Uterine smooth muscle cell (primary cell): ENCODE measurements around the gene ALKBH7. TPM values are rescaled to one million over a fixed set of nuclear protein-coding genes. Genes with fewer than 3 reads are reported as not detected.

Source experiments
- total RNA-seq: library from RNA; depleted of rRNA; stranded (reverse); fragments of >200 nt; gene quantifications from 2 replicates; pipeline ENCODE4 v1.2.3, GENCODE V29; 2014

ALKBH7 gene, protein sequence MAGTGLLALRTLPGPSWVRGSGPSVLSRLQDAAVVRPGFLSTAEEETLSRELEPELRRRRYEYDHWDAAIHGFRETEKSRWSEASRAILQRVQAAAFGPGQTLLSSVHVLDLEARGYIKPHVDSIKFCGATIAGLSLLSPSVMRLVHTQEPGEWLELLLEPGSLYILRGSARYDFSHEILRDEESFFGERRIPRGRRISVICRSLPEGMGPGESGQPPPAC
- 27.4 and 27.7 TPM in 2 replicates for total RNA-seq

GRCh38 chr19:6372594-6373095 is at the start of gene ALKBH7:
Gene ALKBH7 (plus strand): TSS chr19:6372794. CDS start chr19:6372821, 27 bp downstream.

DNA sequence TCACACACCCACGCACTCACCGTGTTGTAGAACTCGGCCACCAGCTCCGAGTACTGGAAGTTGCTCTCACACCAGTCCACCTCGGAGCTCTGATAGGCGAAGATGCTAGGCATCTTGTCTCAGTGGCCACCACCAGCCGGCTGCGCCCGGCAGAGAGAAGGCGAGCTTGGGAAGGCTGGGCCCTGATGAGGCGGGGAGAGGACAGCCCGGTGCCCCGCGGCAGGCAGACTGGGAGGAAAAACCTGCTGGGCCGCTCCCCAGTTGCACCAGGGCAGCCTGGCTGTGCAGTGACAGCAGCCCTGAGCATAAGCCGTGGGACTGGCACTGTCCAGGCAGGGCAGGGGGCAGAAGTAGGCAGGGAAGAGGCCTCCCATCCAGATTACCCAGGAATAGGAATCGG is 39.2 kb upstream of the ALKBH7 start, which contains the start of gene ACER1:
Gene ACER1, minus strand, starts transcription at position 174 of the 400 bp plus-strand sequence. Its CDS starts 61 bp downstream, at position 113.

GRCh38 chr19:6375411-6376010 is 2.9 kb downstream of the ALKBH7 start, which contains the start of gene PSPN:
Gene PSPN (minus strand): TSS chr19:6375933. CDS start chr19:6375849, 84 bp downstream.

DNA sequence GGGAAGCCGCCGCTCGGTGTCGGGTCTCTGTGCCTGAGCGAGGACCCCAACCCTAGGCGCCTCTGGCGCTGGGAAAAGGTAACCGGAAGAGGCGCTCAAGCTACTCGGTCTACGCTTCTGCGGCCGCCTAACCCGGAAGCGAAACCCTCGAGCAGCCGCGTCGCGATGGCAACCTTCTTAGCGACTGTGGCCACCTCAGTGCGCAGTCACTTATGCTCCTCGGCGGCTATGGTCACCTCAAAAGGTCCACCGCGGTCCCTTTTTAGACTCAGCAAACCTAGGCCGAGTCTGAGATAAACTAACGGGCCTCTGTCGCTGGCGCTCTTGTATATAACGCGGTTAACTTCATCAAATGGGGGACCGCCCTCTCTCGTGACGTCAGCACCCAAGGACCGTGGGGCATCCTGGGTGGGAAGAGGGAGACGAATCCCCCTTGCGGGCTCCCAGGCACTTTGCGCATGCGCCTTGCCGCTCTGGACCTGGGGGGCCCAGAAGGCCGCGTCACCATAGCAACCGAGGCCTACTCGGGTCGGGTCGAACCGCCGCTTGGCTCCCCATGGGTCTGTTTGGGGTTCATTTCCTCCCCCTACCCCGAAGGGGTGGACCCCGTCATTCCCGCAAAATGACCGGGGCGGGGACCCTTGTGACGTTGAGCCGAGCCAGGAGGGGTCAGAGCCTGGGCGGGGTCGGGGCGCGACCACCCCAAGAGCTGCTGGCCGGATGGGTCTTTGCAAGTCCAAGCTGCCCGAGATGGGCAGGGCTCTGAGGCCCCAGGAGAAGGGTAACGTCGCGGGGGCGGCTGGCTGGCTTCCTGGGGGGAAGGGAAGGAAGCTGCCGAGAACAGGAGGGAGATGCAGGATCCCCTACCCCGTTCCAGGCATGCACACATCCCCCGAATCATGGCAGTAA is 20.7 kb downstream of the ALKBH7 start, which contains the start of gene GTF2F1:
Gene GTF2F1, minus strand, starts transcription at position 91 of the 909 bp plus-strand sequence. CDS start 169 bp downstream, outside the sequence.

DNA sequence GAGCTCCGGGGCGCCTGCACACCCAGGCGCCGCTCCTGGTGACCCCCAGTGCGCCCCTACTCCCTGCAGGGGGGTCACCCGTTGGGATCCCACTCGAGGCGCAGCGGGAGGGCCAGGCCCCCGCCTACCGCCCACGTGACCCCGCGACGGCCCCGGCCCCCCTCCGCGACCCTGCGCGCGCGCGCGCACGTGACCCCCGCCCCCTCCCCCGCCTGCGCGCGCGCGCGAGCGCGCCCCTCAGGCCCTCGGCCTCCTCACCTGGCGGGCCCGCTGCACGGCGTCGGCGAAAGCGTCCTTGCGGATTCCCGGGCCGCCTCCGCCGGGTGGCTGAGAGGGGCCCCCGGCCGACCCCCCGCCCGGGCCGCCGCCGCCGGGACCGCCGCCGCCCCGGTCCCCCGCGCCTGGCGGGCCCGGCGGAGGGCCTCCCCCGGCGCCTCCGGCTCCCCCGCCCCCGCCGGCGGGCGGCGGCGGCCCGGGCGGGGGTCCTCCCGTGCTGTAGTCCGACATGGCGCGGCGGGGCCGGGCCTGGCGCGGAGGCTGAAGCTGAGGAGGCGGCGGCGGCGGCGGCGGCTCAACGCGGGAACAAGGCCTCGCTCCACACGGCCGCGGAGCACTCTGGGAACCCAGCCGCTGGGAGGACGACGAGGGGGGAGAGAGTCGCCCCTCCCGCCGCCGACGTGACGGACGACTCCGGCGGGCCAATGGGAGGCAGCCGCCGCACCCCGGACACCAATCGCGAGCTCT is 51.8 kb downstream of the ALKBH7 start, which contains the start of gene KHSRP:
Gene KHSRP, minus strand, starts transcription at position 617 of the 744 bp plus-strand sequence. Its CDS starts 110 bp downstream, at position 507.

Other genes with a start within 250 kb of the ALKBH7 start
- gene ACSBG2, start 237.1 kb upstream of the ALKBH7 start, total RNA-seq: not detected in 2 replicates
- 5.2 and 6.5 TPM in 2 replicates for gene MLLT1, start 92.8 kb upstream of the ALKBH7 start, total RNA-seq
- gene ACER1, start 39.2 kb upstream of the ALKBH7 start, total RNA-seq: not detected in 2 replicates
- gene CLPP, start 11.3 kb upstream of the ALKBH7 start, total RNA-seq: 53.1 and 69.3 TPM in 2 replicates
- gene PSPN, start 3.1 kb downstream of the ALKBH7 start, total RNA-seq: 0.33 and 0.87 TPM in 2 replicates
- 56.7 and 57.9 TPM in 2 replicates for gene GTF2F1, start 20.4 kb downstream of the ALKBH7 start, total RNA-seq
- 94.7 and 125 TPM in 2 replicates for gene KHSRP, start 52.0 kb downstream of the ALKBH7 start, total RNA-seq
- gene SLC25A41, start 61.0 kb downstream of the ALKBH7 start, total RNA-seq: 0.11 TPM in 1 of 2 replicates, not detected in the other
- 11.7 and 29.0 TPM in 2 replicates for gene SLC25A23, start 87.0 kb downstream of the ALKBH7 start, total RNA-seq
- gene CRB3, start 91.5 kb downstream of the ALKBH7 start, total RNA-seq: 0.12 TPM in 1 of 2 replicates, not detected in the other
- not detected in 2 replicates for gene DENND1C, start 109.0 kb downstream of the ALKBH7 start, total RNA-seq
- not detected in 2 replicates for gene TUBB4A, start 129.5 kb downstream of the ALKBH7 start, total RNA-seq
- 0.11 TPM in 1 of 2 replicates, not detected in the other for gene TNFSF9, start 158.2 kb downstream of the ALKBH7 start, total RNA-seq
- gene CD70, start 218.4 kb downstream of the ALKBH7 start, total RNA-seq: not detected in 2 replicates